Measurements from ENCODE around the gene C6orf89.

Gene C6orf89

GRCh38 chr6:36973647-36974046 is 87.9 kb downstream of the C6orf89 start:
- TF ChIP-seq CTCF (IDR thresholded peaks at IDR 0.05; ENCODE audit: extremely low read depth, missing control alignments) = no peak
- DNase-seq (ENCODE audit: low spot score) = no peak

- no peak for DNase-seq (ENCODE audit: low spot score)
- no peak for TF ChIP-seq CTCF (IDR thresholded peaks at IDR 0.05; ENCODE audit: extremely low read depth, missing control alignments)
Measured at GRCh38 chr6:36975231-36976006, 89.7 kb downstream of the C6orf89 start.

GRCh38 chr6:36976007-36976264 is 90.2 kb downstream of the C6orf89 start:
- no peak for TF ChIP-seq CTCF (IDR thresholded peaks at IDR 0.05; ENCODE audit: extremely low read depth, missing control alignments)
- DNase-seq (ENCODE audit: low spot score) = no peak

- TF ChIP-seq CTCF (IDR thresholded peaks at IDR 0.05; ENCODE audit: extremely low read depth, missing control alignments) = no peak
Measured at GRCh38 chr6:36976509-36976908, 90.8 kb downstream of the C6orf89 start.

GRCh38 chr6:36976931-36977330 is 91.2 kb downstream of the C6orf89 start:
- TF ChIP-seq CTCF (IDR thresholded peaks at IDR 0.05; ENCODE audit: extremely low read depth, missing control alignments) = peak; percentile 3
- DNase-seq (ENCODE audit: low spot score) = no peak

More at GRCh38 chr6:36976509-36976908, 90.8 kb downstream of the C6orf89 start:
- no peak for DNase-seq (ENCODE audit: low spot score)

- TF ChIP-seq CTCF (IDR thresholded peaks at IDR 0.05; ENCODE audit: extremely low read depth, missing control alignments) = peak; percentile 43
- peak; percentile 69 for DNase-seq (ENCODE audit: low spot score)
Measured at GRCh38 chr6:36977470-36977941, 91.8 kb downstream of the C6orf89 start.
